Left lung (tissue), 10 donors: ENCODE results near the gene GPHN. TPM values are rescaled to one million over a fixed set of nuclear protein-coding genes. Genes with fewer than 3 reads are reported as not detected.
"Not testable (repeated sequence)": the region's sequence is repeated elsewhere in the genome, so short reads cannot be mapped to it uniquely, and the experiment has no call there.

Source experiments
- ATAC-seq: fragments of 200-7000 bp; cut with Tn5 transposase; one replicate; pipeline ENCODE4 v1.9.1; 2020; ENCODE audit warnings: moderate library complexity
- DNase-seq, 4 donors: peaks; one replicate each; pipeline ENCODE4 v3.0.0-alpha.2; 2013 to 2020
- H3K27ac ChIP-seq, 2 donors: fragments of 200-600 bp; sonication (generic) in 1 of 2; one replicate each; pipeline versions ENCODE4 v1.5.0 to v1.8.0; 2020 to 2021
- H3K27me3 ChIP-seq, 2 donors: fragments of 200-600 bp; sonication (generic) in 1 of 2; one replicate each; pipeline versions ENCODE4 v1.5.0 to v1.8.0; 2020 to 2021
- H3K36me3 ChIP-seq, 2 donors: fragments of 200-600 bp; sonication (generic) in 1 of 2; one replicate each; pipeline versions ENCODE4 v1.5.0 to v1.8.0; 2020 to 2021
- H3K4me1 ChIP-seq, 2 donors: fragments of 200-600 bp; one replicate each; pipeline ENCODE4 v1.8.0; 2021
- H3K4me3 ChIP-seq, 2 donors: fragments of 200-600 bp; sonication (generic) in 1 of 2; one replicate each; pipeline versions ENCODE4 v1.5.0 to v1.8.0; 2020 to 2021; ENCODE audit warnings: mild to moderate bottlenecking in 1 of 2
- H3K9me3 ChIP-seq, 2 donors: fragments of 200-600 bp; sonication (generic) in 1 of 2; one replicate each; pipeline versions ENCODE4 v1.5.0 to v1.8.0; 2020 to 2021
- intact Hi-C, 2 donors: fragments of 100-400 bp; cut with DNase I; formaldehyde crosslinking; loops; one replicate each; pipeline versions ENCODE4 v1.11.2 to v1.14.2; 2022
- polyA plus RNA-seq, 6 donors: library from polyadenylated mRNA; unstranded; fragments of 120-200 nt; gene quantifications; one replicate each; pipeline ENCODE4 v1.2.1, GENCODE V29; 2013; ENCODE audit not compliant: insufficient read length in 6 of 6
- total RNA-seq, 2 donors: library from RNA; stranded (reverse); fragmentation: NEBNext Ultra II Directional; extraction: Animal tissue kit (Norgen Biotek cat#: 25700); gene quantifications; one replicate each; pipeline ENCODE4 v1.2.1, GENCODE V29; 2021
- TF ChIP-seq, protein P1 (sequence below), 2 donors: fragments of 200-600 bp; sonication (generic) in 1 of 2; IDR thresholded peaks; one replicate each; pipeline versions ENCODE4 v1.5.0 to v1.8.0; 2021; ENCODE audit warnings: antibody characterized with exemption in 2 of 2
- donor health status: DM: no; HTN: yes; CAD: no.
- donor health status: DM: no; HTN: no; CAD: no.

Gene GPHN
- total and polyA plus RNA-seq, 8 donors, result 22.6 to 31.1 (median 25.7) TPM

DNA sequence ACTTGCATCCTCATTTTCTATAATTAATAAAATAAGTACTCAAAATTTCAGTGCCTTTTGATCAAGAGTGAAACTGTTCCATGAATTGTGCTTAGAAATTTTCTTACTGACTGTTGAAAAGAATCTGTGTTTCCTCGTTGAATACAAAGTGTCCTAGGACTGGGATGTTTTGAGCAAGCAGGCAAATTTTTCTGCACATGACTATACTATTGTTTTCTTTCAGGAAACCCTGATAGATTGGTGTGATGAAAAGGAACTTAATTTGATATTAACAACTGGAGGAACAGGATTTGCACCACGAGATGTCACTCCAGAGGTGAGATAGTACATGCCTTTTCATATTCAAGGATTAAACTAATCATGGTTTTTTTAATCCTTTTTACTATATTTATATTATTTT lies 316.3 kb downstream of the GPHN start:
- H3K36me3 ChIP-seq, result no peaks in the 10 kb centered on the region
- H3K4me1 ChIP-seq, result no peaks in the 10 kb centered on the region
- no peaks in the 10 kb centered on the region for H3K9me3 ChIP-seq
- intact Hi-C loops, result no loop called here
- ATAC-seq (no peak), DNase-seq (no peak)
- no peak overlapping the region for H3K27ac ChIP-seq
- H3K27me3 ChIP-seq, result no peaks in the 10 kb centered on the region
- H3K4me3 ChIP-seq, result no peak overlapping the region
- TF ChIP-seq, protein P1, sequence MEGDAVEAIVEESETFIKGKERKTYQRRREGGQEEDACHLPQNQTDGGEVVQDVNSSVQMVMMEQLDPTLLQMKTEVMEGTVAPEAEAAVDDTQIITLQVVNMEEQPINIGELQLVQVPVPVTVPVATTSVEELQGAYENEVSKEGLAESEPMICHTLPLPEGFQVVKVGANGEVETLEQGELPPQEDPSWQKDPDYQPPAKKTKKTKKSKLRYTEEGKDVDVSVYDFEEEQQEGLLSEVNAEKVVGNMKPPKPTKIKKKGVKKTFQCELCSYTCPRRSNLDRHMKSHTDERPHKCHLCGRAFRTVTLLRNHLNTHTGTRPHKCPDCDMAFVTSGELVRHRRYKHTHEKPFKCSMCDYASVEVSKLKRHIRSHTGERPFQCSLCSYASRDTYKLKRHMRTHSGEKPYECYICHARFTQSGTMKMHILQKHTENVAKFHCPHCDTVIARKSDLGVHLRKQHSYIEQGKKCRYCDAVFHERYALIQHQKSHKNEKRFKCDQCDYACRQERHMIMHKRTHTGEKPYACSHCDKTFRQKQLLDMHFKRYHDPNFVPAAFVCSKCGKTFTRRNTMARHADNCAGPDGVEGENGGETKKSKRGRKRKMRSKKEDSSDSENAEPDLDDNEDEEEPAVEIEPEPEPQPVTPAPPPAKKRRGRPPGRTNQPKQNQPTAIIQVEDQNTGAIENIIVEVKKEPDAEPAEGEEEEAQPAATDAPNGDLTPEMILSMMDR (IDR thresholded peaks at IDR 0.05), result no peak

DNA sequence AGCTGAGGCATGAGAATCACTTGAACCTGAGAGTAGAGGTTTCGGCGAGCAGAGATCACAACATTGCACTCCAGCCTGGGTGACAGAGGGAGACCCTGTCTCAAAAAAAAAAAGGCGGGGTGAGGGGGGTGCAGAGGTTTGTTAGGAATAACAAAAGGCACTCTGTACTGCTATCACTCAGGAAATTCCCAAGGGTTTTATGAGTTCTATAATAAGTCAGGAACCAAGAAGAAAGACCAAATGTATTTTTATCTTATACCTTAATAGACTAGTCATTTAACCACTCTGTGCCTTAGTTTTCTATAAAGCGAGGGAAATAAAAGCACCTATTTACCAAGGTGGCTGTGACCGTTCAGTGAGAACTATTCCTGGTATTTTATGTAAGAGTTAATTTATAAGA lies 319.2 kb downstream of the GPHN start:
- ATAC-seq (no peak), DNase-seq (no peak)
- no peak overlapping the region for H3K27ac ChIP-seq
- H3K36me3 ChIP-seq, result no peaks in the 10 kb centered on the region
- intact Hi-C loops, result no loop called here
- no peak overlapping the region for H3K4me3 ChIP-seq
- no peaks in the 10 kb centered on the region for H3K27me3 ChIP-seq
- TF ChIP-seq, protein P1 (IDR thresholded peaks at IDR 0.05), result no peak
- H3K4me1 ChIP-seq, result no peaks in the 10 kb centered on the region
- H3K9me3 ChIP-seq, result no peaks in the 10 kb centered on the region

DNA sequence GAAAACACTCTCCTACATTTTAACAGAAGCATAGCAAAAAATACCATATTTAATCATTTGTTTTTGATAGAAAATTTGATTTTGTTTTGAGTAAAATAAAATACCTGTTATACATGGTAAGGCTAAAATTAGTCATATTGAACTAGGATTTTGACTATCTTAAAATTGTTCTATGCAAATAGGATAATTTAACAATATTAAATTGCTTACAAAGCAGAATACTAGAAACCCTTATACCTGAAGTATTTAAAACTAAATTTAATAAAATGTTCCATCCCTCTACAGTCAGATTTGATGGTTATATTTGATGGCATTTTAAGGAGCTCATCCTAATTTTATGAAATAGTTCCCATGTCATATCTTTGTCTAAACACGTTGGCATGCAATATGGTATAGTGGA lies 323.2 kb downstream of the GPHN start:
- Histone ChIP-seq H3K4me1 (no peaks in the 10 kb centered on the region), H3K27me3 (no peaks in the 10 kb centered on the region), H3K9me3 (no peaks in the 10 kb centered on the region), H3K36me3 (no peaks in the 10 kb centered on the region), H3K27ac (no peak overlapping the region), H3K4me3 (no peak overlapping the region)
- no peak for DNase-seq
- intact Hi-C loops, result no loop called here
- ATAC-seq, result no peak
- TF ChIP-seq, protein P1 (IDR thresholded peaks at IDR 0.05), result no peak

DNA sequence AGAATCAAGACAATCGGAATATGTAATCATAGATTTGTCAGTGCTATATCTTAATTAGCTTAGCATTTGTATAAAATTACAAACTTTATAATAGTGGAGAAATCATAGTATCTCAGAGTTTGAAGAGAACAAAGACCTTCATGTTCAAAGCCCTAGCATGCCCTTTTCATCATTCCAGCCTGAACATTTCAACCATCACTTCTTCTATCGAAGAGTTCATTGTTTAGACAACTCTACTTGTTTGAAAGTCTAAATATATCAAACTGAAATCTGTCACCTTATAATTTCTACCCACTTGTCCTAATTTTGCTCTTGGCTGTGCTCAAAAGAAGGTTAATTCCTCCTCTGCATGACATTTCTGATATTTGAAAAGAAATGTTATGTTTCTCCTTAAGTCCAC lies 325.9 kb downstream of the GPHN start:
- ATAC-seq (no peak), DNase-seq (peak in 2 of 4 donors; percentile 1 to 16)
- intact Hi-C loops, result no loop called here

DNA sequence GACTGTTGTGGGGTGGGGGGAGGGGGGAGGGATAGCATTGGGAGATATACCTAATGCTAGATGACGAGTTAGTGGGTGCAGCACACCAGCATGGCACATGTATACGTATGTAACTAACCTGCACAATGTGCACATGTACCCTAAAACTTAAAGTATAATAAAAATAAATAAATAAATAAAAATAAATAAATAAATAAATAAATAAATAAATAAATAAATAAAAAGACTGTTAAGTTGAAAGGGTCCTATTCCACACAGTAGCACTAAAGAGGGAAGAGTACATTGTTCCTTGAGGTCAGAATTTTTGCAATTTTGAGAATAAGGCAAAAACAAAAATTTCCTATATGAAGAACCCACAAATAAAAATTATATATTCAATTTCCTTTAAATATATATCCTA lies 329.5 kb downstream of the GPHN start:
- H3K27ac ChIP-seq, H3K27me3 ChIP-seq, H3K36me3 ChIP-seq, H3K4me1 ChIP-seq, intact Hi-C loops, DNase-seq, ATAC-seq, H3K4me3 ChIP-seq, H3K9me3 ChIP-seq: not testable (repeated sequence)

More for the DNA sequence above, 325.9 kb downstream of the GPHN start:
- TF ChIP-seq, protein P1 (IDR thresholded peaks at IDR 0.05), result no peak
- Histone ChIP-seq H3K27me3 (no peaks in the 10 kb centered on the region), H3K9me3 (no peaks in the 10 kb centered on the region), H3K4me1 (no peaks in the 10 kb centered on the region), H3K4me3 (no peak overlapping the region), H3K27ac (no peak overlapping the region), H3K36me3 (no peaks in the 10 kb centered on the region)

DNA sequence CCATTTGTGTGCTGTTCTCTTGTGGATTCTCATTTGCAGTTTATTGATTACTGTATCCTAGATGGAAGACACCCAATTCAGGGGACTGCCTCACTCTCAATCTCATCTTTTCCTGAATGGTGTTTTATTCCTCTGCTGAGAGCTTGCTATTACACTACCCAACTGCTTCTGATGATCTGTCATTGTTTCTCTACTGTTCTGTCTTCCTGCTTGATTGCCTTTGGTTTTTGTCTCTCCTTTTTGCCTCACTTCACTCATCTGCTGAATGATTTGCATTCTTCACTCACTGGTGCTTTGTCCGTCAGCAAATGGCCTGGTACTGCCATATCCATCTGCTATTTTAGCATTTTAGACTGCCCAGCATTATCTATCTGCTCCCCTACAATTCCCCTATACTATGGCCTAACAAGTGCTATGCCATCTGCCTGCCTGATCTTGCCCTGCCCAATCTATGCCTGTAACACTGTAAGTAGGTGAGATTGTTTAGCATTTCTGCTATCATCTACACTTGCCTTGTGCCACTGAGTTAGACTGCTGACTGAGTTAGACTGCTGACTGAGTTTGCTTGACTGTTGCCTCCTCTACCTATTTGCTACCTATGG lies 335.1 kb downstream of the GPHN start:
- TF ChIP-seq, protein P1 (IDR thresholded peaks at IDR 0.05), result no peak
- Histone ChIP-seq H3K36me3 (no peaks in the 10 kb centered on the region), H3K27ac (no peak overlapping the region), H3K9me3 (no peaks in the 10 kb centered on the region), H3K27me3 (no peaks in the 10 kb centered on the region), H3K4me1 (no peaks in the 10 kb centered on the region), H3K4me3 (no peak overlapping the region)
- DNase-seq (no peak), ATAC-seq (no peak)
- intact Hi-C loops, result no loop called here
